Breast epithelium (tissue), 3 donors: ENCODE results near the gene MYH3.

Experiments
- CTCF ChIP-seq, 3 donors: fragments of 450-650 bp; IDR thresholded peaks; one replicate each; pipeline ENCODE4 v1.5.1; 2016 to 2017; ENCODE audit warnings: antibody characterized with exemption in 3 of 3, mild to moderate bottlenecking in 3 of 3, moderate library complexity in 3 of 3
- POLR2A ChIP-seq: fragments of 450-650 bp; IDR thresholded peaks from one replicate; pipeline ENCODE4 v1.6.1; 2016; ENCODE audit warnings: antibody characterized with exemption, mild to moderate bottlenecking, moderate library complexity
- POLR2AphosphoS5 ChIP-seq, 3 donors: sonication (generic); formaldehyde crosslinking; IDR thresholded peaks; one replicate each; pipeline ENCODE4 v1.6.1; 2017; ENCODE audit warnings: antibody characterized with exemption in 3 of 3

GRCh38 chr17:10616502-10617119, 40.5 kb downstream of the MYH3 start:
- TF ChIP-seq CTCF (IDR thresholded peaks at IDR 0.05) (peak; percentile 82 to 95 (median 88)), POLR2A (no peak), POLR2AphosphoS5 (IDR thresholded peaks at IDR 0.05) (no peak)
